HG03521 (cell line): Measurements from ENCODE around the gene ARRB2.
"Not testable (repeated sequence)": the region's sequence is repeated elsewhere in the genome, so short reads cannot be mapped to it uniquely, and the experiment has no call there.

Source experiments
- ATAC-seq: cut with Tn5 transposase; IDR thresholded peaks from one replicate; pipeline ENCODE4 v1.9.1; 2021; ENCODE audit warnings: mild to moderate bottlenecking, moderate library complexity; ENCODE audit not compliant: unreplicated experiment

ARRB2 gene

GRCh38 chr17:4709794-4710692, at the start of gene ARRB2:
ARRB2 (plus strand) TSS chr17:4710632; CDS start chr17:4710722, 90 bp downstream.
- ATAC-seq = peak; percentile 82

- no peak for ATAC-seq
These were observed 46.7 kb upstream of the ARRB2 start for GRCh38 chr17:4663711-4664110.

DNA sequence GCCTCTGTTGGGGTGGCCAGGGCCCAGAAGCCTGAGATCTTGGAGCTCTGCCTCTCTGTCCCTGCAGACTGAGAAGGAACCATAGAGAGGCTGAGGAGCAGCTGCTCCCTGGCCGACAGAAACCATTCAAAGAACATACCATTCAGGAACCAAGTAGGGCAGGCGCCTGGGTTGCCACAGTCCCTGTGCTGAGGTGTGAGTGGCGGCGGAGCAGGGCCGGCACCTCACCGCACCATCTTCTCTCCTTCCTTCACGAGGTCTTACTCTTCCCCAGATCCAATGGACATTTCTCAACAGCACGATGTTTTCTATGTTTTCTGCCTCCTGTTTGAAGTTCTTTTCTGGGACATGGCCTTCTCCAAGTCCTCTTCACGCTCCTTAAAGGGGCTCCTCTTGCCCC, 46.2 kb upstream of the ARRB2 start:
- ATAC-seq = no peak

GRCh38 chr17:4665027-4665426, 45.4 kb upstream of the ARRB2 start:
- ATAC-seq = no peak

DNA sequence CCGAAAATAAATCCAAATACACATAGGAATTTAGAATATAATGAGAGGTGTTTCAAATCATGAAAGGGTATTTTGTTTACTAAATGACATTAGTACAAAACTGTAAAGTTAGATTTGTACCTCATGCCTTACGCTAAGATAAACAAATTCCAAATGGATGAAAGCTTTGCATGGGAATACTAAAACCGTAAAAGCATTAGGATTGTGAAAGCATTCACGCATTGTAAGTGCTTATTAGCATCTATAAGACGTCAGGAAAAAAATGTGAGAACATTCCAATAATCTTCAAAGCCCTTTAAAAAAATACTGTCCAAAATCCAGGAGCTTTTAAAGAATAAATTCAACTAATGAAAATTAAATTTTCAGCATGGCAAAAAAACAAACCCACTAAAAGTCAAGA, 44.1 kb upstream of the ARRB2 start:
- no peak for ATAC-seq

GRCh38 chr17:4667166-4667565, 43.3 kb upstream of the ARRB2 start:
- ATAC-seq = no peak

DNA sequence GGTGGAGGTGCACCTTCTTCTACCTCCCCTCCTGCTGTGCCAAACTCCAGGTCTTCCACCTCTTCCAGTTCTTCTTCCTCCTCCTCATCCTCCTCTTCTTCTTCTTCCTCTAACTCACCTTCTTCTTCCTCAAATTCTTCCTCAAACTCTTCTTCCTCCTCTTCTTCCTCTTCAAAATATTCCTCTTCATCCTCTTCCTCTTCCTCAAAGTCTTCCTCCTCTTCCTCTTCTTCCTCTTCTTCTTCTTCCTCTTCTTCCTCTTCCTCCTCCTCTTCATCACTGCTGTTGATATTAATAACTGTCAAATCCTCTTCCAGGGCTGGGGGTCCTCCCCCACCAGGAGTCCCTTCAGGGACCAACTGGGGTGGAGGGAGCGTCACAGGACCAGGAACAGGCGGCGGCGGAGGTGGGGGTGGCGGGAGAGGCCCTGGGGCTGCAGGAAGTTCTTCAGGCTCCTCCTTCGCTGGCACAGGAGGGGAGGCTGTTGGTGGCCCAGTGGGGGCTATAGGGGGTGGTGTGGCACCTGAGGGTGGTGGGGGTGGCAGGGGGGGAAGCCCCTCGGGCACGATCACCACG, 38.3 kb upstream of the ARRB2 start:
- no peak for ATAC-seq

DNA sequence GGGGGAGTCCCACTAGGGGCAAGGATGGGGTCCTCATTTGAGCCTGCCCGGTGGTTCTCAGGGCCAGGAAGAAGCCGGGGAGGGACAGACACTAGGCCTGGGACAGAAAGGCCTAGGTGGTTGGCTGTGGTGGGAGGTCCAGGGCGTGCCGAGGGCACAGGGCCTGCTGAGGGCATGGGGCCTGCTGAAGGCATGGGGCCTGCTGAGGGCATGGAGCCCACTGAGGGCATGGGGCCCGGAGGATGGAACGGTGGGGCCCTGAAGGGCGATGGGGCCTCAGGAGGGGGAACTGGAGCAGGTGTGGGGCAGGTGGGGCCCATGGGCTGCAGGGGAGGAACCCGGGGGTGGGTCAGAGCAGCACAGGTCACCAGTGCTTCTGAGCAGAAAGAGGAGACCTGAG, 37.7 kb upstream of the ARRB2 start:
- no peak for ATAC-seq

GRCh38 chr17:4673169-4673568, 37.3 kb upstream of the ARRB2 start:
- no peak for ATAC-seq

DNA sequence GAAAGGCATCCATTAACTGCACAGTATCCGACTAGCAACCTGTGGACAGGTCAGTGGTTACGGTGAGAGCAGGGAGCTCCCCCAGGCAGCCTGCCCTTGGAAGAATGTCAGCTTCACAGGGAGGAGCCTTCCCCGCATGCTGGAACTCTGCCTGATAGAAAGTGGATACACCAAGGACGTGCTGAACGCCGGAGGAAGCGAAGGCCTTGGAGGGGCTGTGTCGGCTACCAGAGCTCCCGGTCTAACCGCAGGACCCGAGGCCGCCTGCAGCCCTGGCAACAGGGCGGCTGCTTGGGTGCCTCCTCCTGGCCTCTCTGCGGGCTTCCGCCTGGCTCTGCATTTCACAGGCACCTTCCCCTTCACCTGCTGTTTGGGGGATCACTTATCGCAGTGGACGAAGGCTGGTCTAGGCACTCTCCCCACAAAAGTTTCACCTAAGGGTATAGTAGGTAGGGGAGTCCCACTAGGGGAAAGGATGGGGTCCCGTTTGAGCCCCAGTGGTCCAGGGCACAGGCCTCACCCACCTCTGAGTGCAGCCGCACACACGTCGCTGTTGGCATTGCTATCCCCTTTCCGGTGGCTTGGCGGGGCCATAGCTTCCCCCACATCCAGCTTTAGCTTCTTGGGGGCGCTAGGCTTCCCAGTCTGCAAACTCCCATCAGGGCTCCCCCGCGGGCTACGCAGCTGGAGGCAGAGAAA, 36.3 kb upstream of the ARRB2 start:
- no peak for ATAC-seq

- no peak for ATAC-seq
These were observed 35.8 kb upstream of the ARRB2 start for GRCh38 chr17:4674685-4674998.

DNA sequence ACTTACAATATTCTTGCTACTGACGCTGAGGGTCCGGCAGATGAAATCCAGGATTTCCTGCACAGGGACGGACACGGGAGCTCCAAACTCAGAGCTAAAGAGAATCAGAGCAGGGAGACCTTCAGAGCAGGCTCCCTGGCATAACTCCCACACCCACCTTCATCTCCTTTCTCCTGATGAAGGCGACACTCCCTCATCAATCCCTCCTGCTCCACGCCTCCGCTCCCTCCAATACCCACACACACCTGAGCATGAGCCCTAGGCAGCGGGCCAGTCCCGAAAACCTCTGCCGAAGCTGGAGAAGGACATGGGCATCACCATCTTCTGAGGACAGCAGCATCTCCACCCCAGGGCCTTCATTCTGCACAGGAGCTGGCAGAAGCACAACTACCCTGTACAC, 34.6 kb upstream of the ARRB2 start:
- ATAC-seq = no peak

DNA sequence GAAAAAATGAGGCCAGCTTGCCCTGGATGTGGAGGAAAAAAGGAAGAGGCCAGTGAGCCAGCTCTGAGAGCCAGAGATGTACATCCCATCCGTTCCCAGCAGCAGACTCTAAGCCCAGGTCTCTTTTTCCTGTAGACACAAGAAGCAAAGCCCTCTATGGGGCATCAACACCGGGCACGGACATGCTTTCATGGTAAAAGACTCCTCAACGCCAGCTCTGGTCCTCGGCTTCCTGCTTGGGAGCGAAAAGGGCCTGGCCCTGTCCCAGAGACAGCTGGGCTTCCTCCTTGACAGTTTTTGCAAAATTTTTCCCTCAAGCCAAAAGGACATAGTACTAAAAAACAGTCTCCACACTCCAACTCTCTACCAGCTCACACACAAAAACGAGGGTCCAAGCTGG, 33.6 kb upstream of the ARRB2 start:
- ATAC-seq = no peak

GRCh38 chr17:4678448-4679026, 31.9 kb upstream of the ARRB2 start:
- ATAC-seq = no peak

DNA sequence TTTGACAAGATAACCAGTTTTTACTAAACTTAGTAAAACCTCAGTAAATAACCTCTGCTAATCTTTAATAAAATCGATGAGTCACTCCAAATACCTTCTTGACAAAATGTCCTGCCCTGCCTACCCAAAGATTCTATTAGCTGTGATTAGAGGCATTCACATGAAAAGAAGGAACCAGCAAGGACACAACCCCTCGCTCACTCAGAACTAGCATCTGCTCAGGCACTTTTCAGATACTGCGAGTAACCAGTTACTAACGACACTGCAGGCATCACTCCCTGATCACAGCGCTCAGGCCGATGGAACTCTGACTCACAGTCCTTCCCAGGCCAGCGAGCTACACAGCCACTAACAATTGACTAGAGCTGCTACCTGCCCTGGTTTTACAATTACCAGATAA, 30.8 kb upstream of the ARRB2 start:
- ATAC-seq = no peak

DNA sequence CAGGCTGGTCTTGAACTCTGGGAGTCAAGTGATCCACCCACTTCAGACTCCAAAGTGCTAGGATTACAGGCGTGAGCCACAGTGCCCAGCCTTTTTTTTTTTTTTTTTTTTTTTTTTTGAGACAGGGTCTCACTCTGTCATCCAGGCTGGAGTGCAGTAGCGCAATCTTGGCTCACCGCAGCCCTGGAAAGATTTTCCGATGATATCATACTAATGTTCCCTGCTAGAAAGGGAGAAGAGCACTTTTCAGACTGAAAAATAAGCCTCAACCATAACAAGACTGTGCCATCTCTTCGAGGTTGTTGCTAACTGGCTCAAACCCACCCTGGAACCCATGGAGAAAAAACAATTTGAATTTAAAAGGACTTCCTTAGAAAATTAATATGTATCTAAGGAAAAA, 26.7 kb upstream of the ARRB2 start:
- ATAC-seq = not testable (repeated sequence)

- ATAC-seq = not testable (repeated sequence)
These were observed 20.6 kb upstream of the ARRB2 start for GRCh38 chr17:4689872-4690271.

DNA sequence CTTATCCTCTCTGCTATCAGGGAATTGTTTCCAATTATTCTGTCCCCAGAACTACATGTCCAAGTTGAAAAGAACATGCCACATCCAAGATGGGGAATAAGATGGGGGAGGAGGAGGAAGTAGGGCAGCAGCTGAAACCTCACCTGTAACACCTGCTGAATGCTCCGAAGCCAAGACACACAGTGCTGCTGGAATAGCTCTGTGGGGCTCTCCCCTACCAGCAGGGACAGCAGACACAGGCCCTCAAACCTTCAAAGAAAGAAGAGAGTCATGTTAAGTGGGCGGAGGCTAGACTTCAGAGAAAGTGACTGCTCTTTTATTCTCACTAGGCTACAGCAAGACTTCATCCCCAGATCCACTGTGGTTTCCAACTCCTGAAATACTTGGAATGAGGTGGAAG, 19.7 kb upstream of the ARRB2 start:
- no peak for ATAC-seq

- no peak for ATAC-seq
These were observed 18.7 kb upstream of the ARRB2 start for GRCh38 chr17:4691686-4692085.

- ATAC-seq = no peak
These were observed 17.0 kb upstream of the ARRB2 start for GRCh38 chr17:4693416-4693815.

GRCh38 chr17:4696437-4696805, 14.0 kb upstream of the ARRB2 start:
- ATAC-seq = no peak
